GM12873 (cell line): ENCODE data around the gene TPPP3.

Source experiments
- CTCF ChIP-seq: IDR thresholded peaks from 2 replicates; pipeline ENCODE4 v1.5.1; 2012; ENCODE audit warnings: low read depth, mild to moderate bottlenecking, moderate library complexity, low read length, control low read depth; ENCODE audit not compliant: insufficient read depth; ENCODE audit errors: missing control alignments

Gene TPPP3

GRCh38 chr16:67395105-67395457 is 1.8 kb upstream of the TPPP3 start:
- no peak for TF ChIP-seq CTCF

GRCh38 chr16:67394155-67395104 is 1.1 kb upstream of the TPPP3 start:
- no peak for TF ChIP-seq CTCF

- no peak for TF ChIP-seq CTCF
These were observed 473 bp upstream of the TPPP3 start for GRCh38 chr16:67393788-67394154.

- TF ChIP-seq CTCF: no peak
These were observed 818 bp downstream of the TPPP3 start for GRCh38 chr16:67392301-67393059.

- no peak for TF ChIP-seq CTCF
These were observed 1.6 kb downstream of the TPPP3 start for GRCh38 chr16:67391424-67392300.

GRCh38 chr16:67390816-67391423 is 2.4 kb downstream of the TPPP3 start:
- no peak for TF ChIP-seq CTCF
